ENCODE results near the gene SDK1. TPM values are rescaled to one million over a fixed set of nuclear protein-coding genes. Genes with fewer than 3 reads are reported as not detected.
A peak's percentile ranks its signal among the peaks of the same experiment; 100 is the strongest.

The SDK1 gene
- total RNA-seq, 1 donor: 0.27 TPM

DNA sequence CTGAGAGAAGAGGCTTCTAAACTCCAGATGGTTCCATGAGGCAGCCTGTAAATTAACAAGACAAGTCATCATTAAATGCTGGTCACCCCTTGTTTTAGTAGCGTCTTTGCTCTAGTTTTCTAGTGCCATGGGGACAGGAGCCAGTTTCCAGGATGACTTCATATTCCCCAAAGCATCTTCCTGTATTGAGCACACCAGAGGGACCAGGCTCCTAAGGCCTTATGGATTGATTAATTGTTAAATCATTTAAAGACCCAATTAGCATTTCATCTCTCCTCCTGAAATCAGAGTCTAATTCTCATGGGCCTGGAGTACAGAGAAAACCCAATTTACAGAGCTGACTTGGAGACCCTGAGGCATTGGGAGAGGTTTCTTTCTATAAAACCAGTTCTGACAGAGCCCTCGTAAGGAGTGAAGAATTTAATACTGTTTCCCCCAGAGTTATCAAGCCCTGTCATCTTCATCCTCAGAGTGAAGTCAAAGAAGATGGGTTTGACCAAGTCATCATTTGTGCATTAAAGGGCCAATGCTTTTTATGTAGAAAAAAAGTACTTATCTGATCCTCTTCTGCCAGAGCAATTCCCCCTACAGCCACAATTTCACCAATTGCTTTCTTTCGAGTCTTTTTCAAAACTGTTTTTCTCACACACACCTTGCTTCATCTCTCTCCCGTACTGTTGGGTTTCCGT is 678.7 kb downstream of the SDK1 start:
- no peak overlapping the region for H3K4me3 ChIP-seq (ENCODE audit: low read depth, low read length)
- no peak for DNase-seq (ENCODE audit: low read depth)
- TF ChIP-seq, protein P1, sequence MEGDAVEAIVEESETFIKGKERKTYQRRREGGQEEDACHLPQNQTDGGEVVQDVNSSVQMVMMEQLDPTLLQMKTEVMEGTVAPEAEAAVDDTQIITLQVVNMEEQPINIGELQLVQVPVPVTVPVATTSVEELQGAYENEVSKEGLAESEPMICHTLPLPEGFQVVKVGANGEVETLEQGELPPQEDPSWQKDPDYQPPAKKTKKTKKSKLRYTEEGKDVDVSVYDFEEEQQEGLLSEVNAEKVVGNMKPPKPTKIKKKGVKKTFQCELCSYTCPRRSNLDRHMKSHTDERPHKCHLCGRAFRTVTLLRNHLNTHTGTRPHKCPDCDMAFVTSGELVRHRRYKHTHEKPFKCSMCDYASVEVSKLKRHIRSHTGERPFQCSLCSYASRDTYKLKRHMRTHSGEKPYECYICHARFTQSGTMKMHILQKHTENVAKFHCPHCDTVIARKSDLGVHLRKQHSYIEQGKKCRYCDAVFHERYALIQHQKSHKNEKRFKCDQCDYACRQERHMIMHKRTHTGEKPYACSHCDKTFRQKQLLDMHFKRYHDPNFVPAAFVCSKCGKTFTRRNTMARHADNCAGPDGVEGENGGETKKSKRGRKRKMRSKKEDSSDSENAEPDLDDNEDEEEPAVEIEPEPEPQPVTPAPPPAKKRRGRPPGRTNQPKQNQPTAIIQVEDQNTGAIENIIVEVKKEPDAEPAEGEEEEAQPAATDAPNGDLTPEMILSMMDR (IDR thresholded peaks at IDR 0.05; ENCODE audit: insufficient read depth, low read length): no peak

DNA sequence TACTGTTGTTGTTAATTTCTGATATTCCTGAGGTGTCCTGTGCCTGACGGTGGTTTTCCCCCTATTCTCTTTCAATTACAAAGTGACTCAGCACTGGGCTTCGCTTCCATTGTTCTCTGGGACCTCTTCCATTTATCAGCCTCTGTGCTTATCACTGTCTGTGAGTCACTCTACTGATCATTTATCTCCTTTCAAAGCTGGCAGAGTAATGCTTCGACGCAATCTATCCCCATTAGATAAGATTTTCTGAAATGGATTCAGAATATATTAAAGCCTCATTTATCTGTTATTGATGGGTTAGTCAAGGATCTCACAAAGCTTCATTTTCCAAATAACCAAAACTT is 679.2 kb downstream of the SDK1 start:
- TF ChIP-seq, protein P1 (IDR thresholded peaks at IDR 0.05; ENCODE audit: insufficient read depth, low read length): no peak
- H3K4me3 ChIP-seq (ENCODE audit: low read depth, low read length): no peak overlapping the region
- DNase-seq (ENCODE audit: low read depth): peak; percentile 39

DNA sequence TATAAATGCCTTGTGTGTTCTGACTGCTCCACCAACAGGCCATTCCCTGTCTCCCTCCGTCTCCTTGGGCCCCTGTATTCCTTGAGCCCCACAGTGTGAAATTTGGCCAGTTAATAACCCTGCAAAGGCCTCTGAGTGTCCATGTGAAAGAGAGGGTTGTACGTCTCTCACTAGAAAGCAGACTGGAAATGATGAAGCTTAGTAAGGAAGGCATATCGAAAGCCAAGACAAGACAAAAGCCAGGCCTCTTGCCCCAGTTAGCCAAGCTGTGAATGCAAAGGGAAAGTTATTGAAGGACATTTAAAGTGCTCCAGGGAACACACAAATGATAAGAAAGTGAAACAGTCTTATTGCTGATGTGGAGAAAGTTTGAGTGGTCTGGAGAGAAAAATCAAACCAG is 680.2 kb downstream of the SDK1 start:
- TF ChIP-seq, protein P1 (IDR thresholded peaks at IDR 0.05; ENCODE audit: insufficient read depth, low read length): no peak
- no peak for DNase-seq (ENCODE audit: low read depth)
- H3K4me3 ChIP-seq (ENCODE audit: low read depth, low read length): no peak overlapping the region

DNA sequence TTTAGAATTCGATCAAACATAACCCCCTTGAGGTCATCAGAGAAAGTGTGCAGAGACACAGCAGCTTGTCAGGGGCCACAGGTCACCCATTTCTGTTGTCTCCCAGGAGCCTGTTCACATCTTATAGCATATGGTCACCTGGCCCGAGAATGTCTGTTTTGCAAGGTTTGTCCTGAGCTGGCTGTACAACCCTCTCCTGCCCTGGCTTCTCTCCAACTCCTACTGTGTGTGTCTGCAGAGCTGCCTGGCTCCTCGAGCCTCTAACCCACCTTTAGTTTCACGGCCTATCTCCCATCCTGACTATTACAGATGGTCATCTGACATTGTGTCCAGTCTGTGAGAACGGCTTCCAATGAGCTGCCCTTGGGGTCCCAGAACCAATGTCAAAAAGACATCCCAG is 683.4 kb downstream of the SDK1 start:
- DNase-seq (ENCODE audit: low read depth): no peak
- H3K4me3 ChIP-seq (ENCODE audit: low read depth, low read length): no peak overlapping the region
- TF ChIP-seq, protein P1 (IDR thresholded peaks at IDR 0.05; ENCODE audit: insufficient read depth, low read length): no peak

DNA sequence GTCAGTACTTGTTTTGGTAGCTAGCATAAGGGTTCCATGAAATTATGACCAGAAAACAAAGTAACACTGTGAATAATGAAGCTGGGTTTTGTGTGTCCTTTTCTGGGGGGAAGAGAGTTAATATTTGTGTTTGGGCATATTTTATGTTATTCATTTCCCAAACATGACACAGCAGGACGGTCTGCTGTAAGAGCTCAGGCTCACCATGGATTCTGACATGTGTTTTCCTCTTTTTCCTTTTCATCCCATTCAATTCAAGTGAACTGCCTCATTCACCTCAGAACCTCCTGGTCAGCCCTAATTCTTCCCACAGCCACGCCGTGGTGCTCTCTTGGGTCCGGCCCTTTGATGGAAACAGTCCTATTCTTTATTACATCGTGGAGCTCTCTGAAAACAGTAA is 685.9 kb downstream of the SDK1 start:
- H3K4me3 ChIP-seq (ENCODE audit: low read depth, low read length): no peak overlapping the region
- no peak for DNase-seq (ENCODE audit: low read depth)
- TF ChIP-seq, protein P1 (IDR thresholded peaks at IDR 0.05; ENCODE audit: insufficient read depth, low read length): no peak

DNA sequence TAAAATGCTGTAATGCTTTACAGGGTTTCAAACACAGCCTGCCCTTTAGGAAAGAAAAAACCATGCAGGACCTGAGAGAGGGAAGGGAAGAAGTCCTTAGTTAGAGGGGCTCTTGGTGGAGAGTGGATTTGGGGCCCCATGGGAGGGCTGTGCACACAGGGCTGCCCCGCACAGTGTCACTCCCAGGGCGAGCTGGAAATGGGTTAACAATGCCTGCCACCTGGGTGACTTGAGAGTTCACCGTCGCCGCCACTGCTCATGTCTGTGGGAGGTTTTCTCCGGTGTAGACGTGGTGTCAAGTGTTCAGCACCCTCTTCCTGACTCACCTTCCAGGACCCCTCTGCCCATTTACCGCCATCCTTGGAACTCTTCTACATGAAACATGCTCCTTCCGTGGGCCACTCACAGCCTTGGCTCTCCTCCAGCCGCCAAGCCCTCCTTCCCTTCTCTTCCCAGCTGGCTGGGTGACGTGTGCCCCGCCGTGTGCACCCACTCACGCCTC is 686.4 kb downstream of the SDK1 start:
- H3K4me3 ChIP-seq (ENCODE audit: low read depth, low read length): no peak overlapping the region
- TF ChIP-seq, protein P1 (IDR thresholded peaks at IDR 0.05; ENCODE audit: insufficient read depth, low read length): no peak
- no peak for DNase-seq (ENCODE audit: low read depth)

DNA sequence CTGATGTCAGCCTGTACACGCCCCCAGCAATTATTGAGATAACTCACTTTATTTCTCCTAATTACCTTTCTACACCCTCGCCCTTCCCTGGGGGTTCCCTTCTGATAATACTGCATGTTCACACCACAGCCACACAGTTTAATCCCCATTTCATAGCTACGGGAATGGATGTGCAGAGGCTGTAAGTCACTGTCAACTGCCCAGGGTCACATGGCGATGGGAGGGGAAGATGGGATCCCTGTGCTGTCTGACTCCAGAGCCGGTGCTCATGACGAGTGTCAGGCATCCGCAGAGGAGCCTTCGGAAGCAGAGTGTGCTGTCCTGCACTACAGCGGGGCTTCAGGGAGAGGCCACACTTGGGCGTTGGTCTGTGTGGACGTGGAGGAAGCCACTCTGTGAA is 688.7 kb downstream of the SDK1 start:
- TF ChIP-seq, protein P1 (IDR thresholded peaks at IDR 0.05; ENCODE audit: insufficient read depth, low read length): no peak
- DNase-seq (ENCODE audit: low read depth): no peak
- H3K4me3 ChIP-seq (ENCODE audit: low read depth, low read length): no peak overlapping the region

Data from fibroblast of the aortic adventitia (primary cell).